Measurements from ENCODE around the gene RBM7.

RBM7 gene

GRCh38 chr11:114449845-114450244 is 49.4 kb downstream of the RBM7 start:
- no peak for DNase-seq

- no peak for DNase-seq
These were observed 51.9 kb downstream of the RBM7 start for GRCh38 chr11:114452399-114452798.
